GM21786 (cell line): Measurements from ENCODE around the gene DHX57.

Experiments
- ATAC-seq: cut with Tn5 transposase; IDR thresholded peaks from one replicate; pipeline ENCODE4 v1.9.1; 2021; ENCODE audit not compliant: unreplicated experiment

The DHX57 gene

GRCh38 chr2:38875576-38876367 lies at the start of gene DHX57, which contains the start of gene MORN2:
Gene DHX57, minus strand, starts transcription at chr2:38875934. Its CDS starts 7,529 bp downstream, at chr2:38868405.
Gene MORN2, plus strand, starts transcription at chr2:38875976.
- peak; percentile 100 for ATAC-seq

- ATAC-seq, result no peak
Observed at GRCh38 chr2:38922902-38923301, 47.2 kb upstream of the DHX57 start.

GRCh38 chr2:38922389-38922788 lies 46.7 kb upstream of the DHX57 start:
- no peak for ATAC-seq

GRCh38 chr2:38912619-38913018 lies 36.9 kb upstream of the DHX57 start:
- ATAC-seq, result no peak

GRCh38 chr2:38911191-38911590 lies 35.5 kb upstream of the DHX57 start:
- no peak for ATAC-seq

- no peak for ATAC-seq
Observed at GRCh38 chr2:38909872-38910271, 34.1 kb upstream of the DHX57 start.

- ATAC-seq, result peak; percentile 88
Observed at GRCh38 chr2:38907743-38908562, 32.2 kb upstream of the DHX57 start.

GRCh38 chr2:38907242-38907641 lies 31.5 kb upstream of the DHX57 start:
- ATAC-seq, result no peak

GRCh38 chr2:38905251-38905650 lies 29.5 kb upstream of the DHX57 start:
- no peak for ATAC-seq

- ATAC-seq, result no peak
Observed at GRCh38 chr2:38900726-38901125, 25.0 kb upstream of the DHX57 start.

- no peak for ATAC-seq
Observed at GRCh38 chr2:38898256-38898655, 22.5 kb upstream of the DHX57 start.

GRCh38 chr2:38892819-38893218 lies 17.1 kb upstream of the DHX57 start:
- ATAC-seq, result no peak

- no peak for ATAC-seq
Observed at GRCh38 chr2:38889575-38889974, 13.8 kb upstream of the DHX57 start, which contains the start of gene ARHGEF33. Gene ARHGEF33, plus strand, starts transcription at chr2:38889875. Its CDS starts 29,573 bp downstream, at chr2:38919448.

- no peak for ATAC-seq
Observed at GRCh38 chr2:38889045-38889444, 13.3 kb upstream of the DHX57 start.

GRCh38 chr2:38887902-38888554 lies 12.3 kb upstream of the DHX57 start:
- no peak for ATAC-seq

- no peak for ATAC-seq
Observed at GRCh38 chr2:38887347-38887746, 11.6 kb upstream of the DHX57 start.

- no peak for ATAC-seq
Observed at GRCh38 chr2:38886063-38886462, 10.3 kb upstream of the DHX57 start.

- no peak for ATAC-seq
Observed at GRCh38 chr2:38876407-38876806, 673 bp upstream of the DHX57 start.

- ATAC-seq, result no peak
Observed at GRCh38 chr2:38875227-38875575, 533 bp downstream of the DHX57 start.

- no peak for ATAC-seq
Observed at GRCh38 chr2:38873763-38874162, 2.0 kb downstream of the DHX57 start.

- ATAC-seq, result no peak
Observed at GRCh38 chr2:38871432-38871831, 4.3 kb downstream of the DHX57 start.
